Measurements from ENCODE around the gene NAV1. TPM values are rescaled to one million over a fixed set of nuclear protein-coding genes. Genes with fewer than 3 reads are reported as not detected.
"Not testable (repeated sequence)": the region's sequence is repeated elsewhere in the genome, so short reads cannot be mapped to it uniquely, and the experiment has no call there.

Gene NAV1
- total RNA-seq, 1 experiment from 2014 or later: 20.0 TPM

- DNase-seq (ENCODE audit: low spot score): no peak
- in situ Hi-C loops (cut with HindIII; ENCODE audit: low sequenced_read_pairs): loop anchor here (25.0 kb wide), 1 partner anchor 246 kb away; no protein-coding TSS in a partner anchor
These were observed 2.2 kb downstream of the NAV1 start for GRCh38 chr1:201540846-201541735.

DNA sequence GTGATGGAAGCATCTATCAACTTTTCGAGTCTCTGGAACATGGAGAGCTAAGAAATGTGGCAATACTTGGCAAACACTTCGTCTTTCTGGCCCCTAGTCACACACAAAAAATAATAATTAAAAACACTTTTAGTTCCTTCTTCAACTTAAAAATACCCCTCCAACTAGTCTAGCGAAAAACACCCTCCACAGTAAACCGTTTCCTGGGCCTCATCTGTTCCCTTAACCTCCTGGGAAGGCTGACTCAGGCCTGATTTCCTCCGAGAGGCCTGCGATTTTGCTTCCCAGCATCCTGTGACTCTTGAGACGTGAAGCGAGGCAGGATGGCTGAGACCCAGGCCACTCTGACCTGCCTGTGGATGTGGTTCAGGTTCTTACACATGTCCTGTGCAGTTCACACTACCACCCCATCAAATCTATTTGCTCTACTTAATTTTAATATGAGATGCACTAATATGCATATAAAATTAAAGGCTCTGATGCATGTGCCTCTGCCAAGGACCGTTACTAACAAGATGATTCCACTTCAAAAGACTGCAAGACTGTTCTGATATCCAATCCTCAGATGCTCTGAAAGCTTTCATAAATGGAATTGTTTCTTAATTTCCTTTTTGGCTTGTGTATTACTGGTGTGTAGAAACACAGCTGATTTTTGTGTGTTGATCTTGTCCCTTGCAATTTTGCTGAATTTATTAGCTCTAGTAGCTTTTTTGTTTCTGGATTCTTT, 3.5 kb downstream of the NAV1 start:
- no peak for DNase-seq (ENCODE audit: low spot score)
- in situ Hi-C loops (cut with HindIII; ENCODE audit: low sequenced_read_pairs): loop anchor here (25.0 kb wide), 1 partner anchor 245 kb away; no protein-coding TSS in a partner anchor

DNA sequence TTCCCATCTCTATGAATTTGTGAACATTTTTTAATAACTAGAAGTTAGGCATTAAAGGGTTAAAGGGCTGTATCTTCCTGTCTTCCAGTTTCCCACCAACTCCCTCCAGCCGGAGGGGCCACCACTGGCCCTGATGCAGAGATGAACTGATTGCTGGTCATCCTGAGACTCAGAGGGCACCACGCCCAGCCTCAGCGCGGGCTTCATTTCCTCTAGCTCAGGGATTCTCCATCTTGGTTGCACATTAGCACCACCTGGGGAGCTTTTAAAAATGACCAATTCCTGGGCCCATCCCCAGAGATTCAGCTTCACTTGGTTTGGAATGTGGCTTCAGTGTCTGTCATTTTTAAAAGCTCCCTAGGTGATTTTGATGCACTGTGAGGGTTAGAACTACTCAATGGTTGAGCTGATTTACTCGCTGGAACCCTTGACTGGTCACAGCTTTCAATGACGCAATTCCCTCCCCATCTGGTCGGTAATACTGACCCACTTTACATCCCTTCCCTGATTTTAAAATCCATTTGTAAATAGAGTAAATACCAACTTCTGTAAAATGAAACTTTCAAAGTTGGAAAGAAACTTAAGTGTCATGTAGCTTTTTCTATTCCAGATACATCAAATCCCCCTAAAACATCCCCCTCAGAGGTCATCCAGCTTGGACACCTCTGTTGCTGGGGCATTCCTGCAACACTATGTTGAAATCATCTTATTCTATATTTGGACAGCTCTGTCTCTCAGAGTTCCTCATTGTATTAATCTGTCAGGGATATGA, 5.1 kb downstream of the NAV1 start:
- in situ Hi-C loops (cut with HindIII; ENCODE audit: low sequenced_read_pairs): loop anchor here (25.0 kb wide), 1 partner anchor 243 kb away; no protein-coding TSS in a partner anchor
- DNase-seq (ENCODE audit: low spot score): no peak

GRCh38 chr1:201544710-201545109, 5.8 kb downstream of the NAV1 start:
- in situ Hi-C loops (cut with HindIII; ENCODE audit: low sequenced_read_pairs): loop anchor here (25.0 kb wide), 1 partner anchor 243 kb away; no protein-coding TSS in a partner anchor

GRCh38 chr1:201545851-201546492, 7.0 kb downstream of the NAV1 start:
- DNase-seq (ENCODE audit: low spot score): no peak
- in situ Hi-C loops (cut with HindIII; ENCODE audit: low sequenced_read_pairs): loop anchor here (25.0 kb wide), 1 partner anchor 241 kb away; no protein-coding TSS in a partner anchor

More at GRCh38 chr1:201544710-201545109, 5.8 kb downstream of the NAV1 start:
- no peak for DNase-seq (ENCODE audit: low spot score)

DNA sequence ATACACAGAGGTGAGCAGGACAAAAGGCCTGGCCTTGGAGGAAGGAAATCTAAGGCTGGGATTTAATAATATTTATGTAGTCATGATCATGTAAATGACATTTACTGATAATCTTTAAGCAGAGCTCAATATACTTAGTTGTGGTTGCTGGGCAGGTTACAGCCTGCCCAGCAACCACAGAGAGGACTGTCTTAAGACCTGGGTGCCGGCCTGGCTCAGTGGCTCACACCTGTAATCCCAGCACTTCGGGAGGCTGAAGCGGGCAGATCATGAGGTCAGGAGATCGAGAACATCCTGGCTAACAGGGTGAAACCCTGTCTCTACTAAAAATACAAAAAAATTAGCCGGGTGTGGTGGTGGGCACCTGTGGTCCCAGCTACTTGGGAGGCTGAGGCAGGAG, 10.6 kb downstream of the NAV1 start:
- in situ Hi-C loops (cut with HindIII; ENCODE audit: low sequenced_read_pairs): loop anchor here (25.0 kb wide), 1 partner anchor 238 kb away; no protein-coding TSS in a partner anchor
- DNase-seq (ENCODE audit: low spot score): not testable (repeated sequence)

DNA sequence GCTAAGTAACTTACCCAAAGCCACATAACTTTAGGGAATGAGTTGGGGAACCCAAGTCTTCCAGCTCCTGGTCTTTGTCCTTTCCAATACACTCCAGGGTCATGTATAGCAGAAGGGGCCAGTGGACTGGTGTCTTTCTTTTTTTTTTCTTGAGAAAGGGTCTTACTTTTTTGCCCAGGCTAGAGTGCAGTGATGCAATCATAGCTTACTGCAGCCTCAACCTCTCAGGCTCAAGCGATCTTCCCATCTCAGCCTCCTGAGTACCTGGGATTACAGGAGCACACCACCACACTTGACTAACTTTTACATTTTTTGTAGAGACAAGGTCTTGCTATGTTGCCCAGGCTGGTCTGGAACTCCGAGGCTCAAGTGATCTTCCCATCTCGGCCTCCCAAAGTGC, 12.2 kb downstream of the NAV1 start:
- in situ Hi-C loops (cut with HindIII; ENCODE audit: low sequenced_read_pairs): no loop called here

GRCh38 chr1:201551877-201552731, 13.2 kb downstream of the NAV1 start:
- DNase-seq (ENCODE audit: low spot score): no peak
- in situ Hi-C loops (cut with HindIII; ENCODE audit: low sequenced_read_pairs): no loop called here

More for the DNA sequence above, 12.2 kb downstream of the NAV1 start:
- DNase-seq (ENCODE audit: low spot score): no peak

GRCh38 chr1:201552941-201553351, 14.0 kb downstream of the NAV1 start:
- DNase-seq (ENCODE audit: low spot score): no peak
- in situ Hi-C loops (cut with HindIII; ENCODE audit: low sequenced_read_pairs): no loop called here

DNA sequence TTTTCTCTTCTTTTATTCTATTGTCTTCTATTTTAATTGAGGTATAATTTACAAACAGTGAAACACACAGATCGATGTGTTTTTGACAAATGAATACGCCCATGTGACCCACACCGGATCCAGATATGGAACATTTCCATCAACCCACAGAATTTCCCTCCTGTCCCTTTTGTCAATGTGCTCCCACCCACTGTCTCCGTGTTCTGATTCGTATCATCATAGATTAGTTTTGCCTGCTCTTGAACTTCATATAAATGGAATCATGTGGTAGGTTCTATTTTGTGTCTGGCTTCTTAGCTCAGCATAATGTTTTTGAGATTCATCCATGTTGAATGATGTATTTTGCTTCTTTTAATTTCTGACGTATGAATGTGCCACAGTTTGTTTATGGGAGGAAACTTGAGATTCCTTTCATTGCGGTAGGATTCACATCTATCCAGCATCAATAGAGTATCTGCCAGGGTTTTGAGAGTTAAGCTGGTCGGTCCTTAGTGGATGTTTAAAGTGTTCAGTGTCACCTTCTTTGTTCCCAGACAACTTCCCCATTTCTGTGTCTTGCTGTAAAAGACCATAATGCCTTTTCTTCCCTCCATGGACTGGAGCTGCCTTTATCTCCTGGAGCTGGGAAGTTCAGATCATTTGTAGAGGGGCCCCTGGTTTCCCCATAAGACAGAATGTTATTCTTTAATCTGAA, 14.7 kb downstream of the NAV1 start:
- no peak for DNase-seq (ENCODE audit: low spot score)
- in situ Hi-C loops (cut with HindIII; ENCODE audit: low sequenced_read_pairs): no loop called here

DNA sequence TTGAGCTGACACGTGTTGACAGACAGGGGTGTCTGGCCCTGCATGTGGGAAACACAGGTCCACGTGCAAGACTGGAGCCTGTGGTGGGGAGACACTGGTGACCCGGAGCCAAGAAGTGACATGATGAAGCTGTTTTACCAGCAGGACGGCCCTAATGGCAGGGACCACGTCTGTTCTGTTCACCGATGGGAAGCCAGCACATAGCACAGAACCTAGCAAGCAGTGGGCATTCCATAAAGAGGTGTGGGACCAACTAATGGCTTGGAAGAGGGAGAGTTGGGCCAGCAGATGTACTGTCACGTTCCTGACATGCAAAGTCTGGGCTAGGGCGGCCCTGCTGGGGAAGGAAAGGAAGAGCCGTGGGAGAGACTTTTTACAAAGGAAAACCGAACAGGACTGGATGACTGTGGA, 15.3 kb downstream of the NAV1 start:
- in situ Hi-C loops (cut with HindIII; ENCODE audit: low sequenced_read_pairs): no loop called here
- no peak for DNase-seq (ENCODE audit: low spot score)

DNA sequence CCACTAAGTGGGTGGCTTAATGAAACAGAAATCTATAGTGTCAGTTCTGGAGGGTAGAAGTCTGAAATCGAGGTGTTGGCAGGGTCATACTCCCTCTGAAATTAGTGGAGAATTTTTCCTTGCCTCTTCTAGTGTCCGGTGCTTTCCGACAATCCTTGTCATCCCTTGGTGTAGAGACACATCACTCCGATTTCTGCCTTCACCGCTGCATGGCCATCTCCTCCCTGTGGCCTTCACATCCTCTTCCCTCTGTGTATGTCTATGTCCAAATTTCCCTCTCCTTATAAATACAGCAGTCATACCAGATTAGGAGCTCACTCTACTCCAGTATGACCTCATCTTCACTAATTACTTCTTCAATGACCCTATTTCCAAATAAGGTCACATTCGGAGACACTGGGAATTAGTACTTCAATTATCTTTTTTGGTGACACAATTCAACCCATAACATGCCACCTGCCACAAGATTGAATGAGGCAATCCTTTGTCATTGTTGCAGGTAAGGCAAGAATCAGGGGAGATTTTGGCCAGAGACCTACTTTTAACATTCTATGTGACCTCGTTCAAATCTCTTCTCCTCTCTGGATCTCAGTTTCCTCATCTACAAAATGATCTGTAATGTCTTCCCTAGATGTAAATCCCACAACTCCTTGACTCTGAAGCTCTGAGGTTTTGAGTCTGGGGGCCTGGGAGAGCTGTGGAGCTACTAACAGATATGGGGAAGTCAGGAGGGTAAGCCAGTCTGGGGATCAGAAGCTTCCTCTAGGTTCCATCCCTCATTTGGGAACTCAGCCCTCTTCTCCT, 16.1 kb downstream of the NAV1 start:
- in situ Hi-C loops (cut with HindIII; ENCODE audit: low sequenced_read_pairs): no loop called here
- no peak for DNase-seq (ENCODE audit: low spot score)

GRCh38 chr1:201555593-201555945, 16.6 kb downstream of the NAV1 start:
- DNase-seq (ENCODE audit: low spot score): no peak
- in situ Hi-C loops (cut with HindIII; ENCODE audit: low sequenced_read_pairs): no loop called here

GRCh38 chr1:201556841-201557571, 18.1 kb downstream of the NAV1 start:
- in situ Hi-C loops (cut with HindIII; ENCODE audit: low sequenced_read_pairs): no loop called here
- no peak for DNase-seq (ENCODE audit: low spot score)

- in situ Hi-C loops (cut with HindIII; ENCODE audit: low sequenced_read_pairs): no loop called here
- no peak for DNase-seq (ENCODE audit: low spot score)
These were observed 18.6 kb downstream of the NAV1 start for GRCh38 chr1:201557572-201557958.

DNA sequence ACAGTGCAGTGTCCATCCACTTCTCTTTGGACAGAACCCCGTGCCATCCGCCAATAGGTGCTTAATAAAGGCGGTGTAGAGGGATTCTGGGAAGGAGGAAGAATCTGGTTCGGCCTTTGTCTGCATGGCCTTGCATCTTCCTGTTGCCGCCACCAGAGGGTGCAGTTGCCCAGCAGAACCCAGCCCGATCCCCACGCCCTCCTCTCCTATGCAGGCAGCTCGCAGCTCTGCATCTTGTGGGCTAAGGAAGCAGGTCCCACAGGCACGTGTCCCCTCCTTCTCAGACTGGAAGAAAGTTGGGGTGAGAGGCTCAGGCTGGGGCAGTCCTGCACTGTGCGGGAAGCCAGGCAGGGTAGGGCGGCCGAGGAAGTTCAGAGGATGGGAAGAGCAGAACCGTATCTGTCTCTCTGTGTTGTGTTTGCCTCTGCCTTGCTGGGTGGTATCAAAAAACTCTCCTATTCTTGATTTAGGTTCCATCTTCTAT, 20.8 kb downstream of the NAV1 start:
- in situ Hi-C loops (cut with HindIII; ENCODE audit: low sequenced_read_pairs): no loop called here
- peak; percentile 80 for DNase-seq (ENCODE audit: low spot score)
